Gastrocnemius medialis (tissue), 4 donors: Measurements from ENCODE around the gene DNAJC18. TPM values are rescaled to one million over a fixed set of nuclear protein-coding genes. Genes with fewer than 3 reads are reported as not detected.
A peak's percentile ranks its signal among the peaks of the same experiment; 100 is the strongest.

Source experiments
- ATAC-seq, 2 donors: fragments of 150-250 bp; one replicate each; pipeline ENCODE4 v1.9.1; 2016
- DNase-seq, 2 donors: peaks; one replicate each; pipeline ENCODE4 v3.0.0-alpha.2; 2019
- H3K27ac ChIP-seq, 4 donors: fragments of 200-600 bp; sonication (generic); 1 replicate in 1 of 4; 2 replicates in 3 of 4; pipeline ENCODE4 v1.5.1; 2016 to 2018; ENCODE audit warnings: mild to moderate bottlenecking in 2 of 4, moderate library complexity in 1 of 4
- H3K27me3 ChIP-seq, 3 donors: fragments of 200-600 bp; sonication (generic) in 2 of 3; 1 replicate in 1 of 3; 2 replicates in 2 of 3; pipeline versions ENCODE4 v1.5.1 to v1.6.0; 2016 to 2019; ENCODE audit warnings: mild to moderate bottlenecking in 1 of 3, moderate library complexity in 1 of 3
- H3K36me3 ChIP-seq, 2 donors: fragments of 200-600 bp; sonication (generic) in 1 of 2; one replicate each; pipeline ENCODE4 v1.5.1; 2017 to 2018
- H3K4me1 ChIP-seq, 2 donors: fragments of 200-600 bp; sonication (generic) in 1 of 2; one replicate each; pipeline ENCODE4 v1.5.1; 2016 to 2017; ENCODE audit warnings: mild to moderate bottlenecking in 2 of 2
- H3K4me3 ChIP-seq, 4 donors: fragments of 200-600 bp; sonication (generic) in 3 of 4; 1 replicate in 1 of 4; 2 replicates in 3 of 4; pipeline ENCODE4 v1.5.1; 2016 to 2019; ENCODE audit warnings: mild to moderate bottlenecking in 2 of 4
- H3K9me3 ChIP-seq, 3 donors: fragments of 200-600 bp; sonication (generic) in 2 of 3; 1 replicate in 1 of 3; 2 replicates in 2 of 3; pipeline ENCODE4 v1.5.1; 2016 to 2019
- POLR2A ChIP-seq, 2 donors: fragments of 450-650 bp; IDR thresholded peaks; one replicate each; pipeline ENCODE4 v1.6.1; 2017; ENCODE audit warnings: antibody characterized with exemption in 2 of 2, mild to moderate bottlenecking in 2 of 2, moderate library complexity in 2 of 2
- in situ Hi-C, 4 donors: fragments of 200-750 bp; cut with MboI; loops; one replicate each; pipeline versions ENCODE4 v1.15.0 to v1.8.0; 2017; ENCODE audit warnings: low sequenced_read_pairs in 4 of 4
- intact Hi-C: fragments of 100-400 bp; cut with DNase I; formaldehyde crosslinking; loops from one replicate; pipeline ENCODE4 v1.15.1; 2023; ENCODE audit warnings: low total_unique reads
- total RNA-seq, 4 donors: library from RNA; depleted of rRNA; stranded (reverse); fragments of >200 nt; gene quantifications; one replicate each; pipeline versions ENCODE4 v1.1.0 to v1.2.3, GENCODE V29; 2016
- TF ChIP-seq, protein P1 (sequence below), 5 experiments: fragments of 450-650 bp in 3 of 5; fragments of 200-600 bp in 2 of 5; sonication (generic) in 2 of 5; IDR thresholded peaks in 4 of 5; conservative IDR thresholded peaks in 1 of 5; 1 replicate in 4 of 5; 2 replicates in 1 of 5; pipeline ENCODE4 v1.5.1; 2016 to 2019; ENCODE audit warnings: antibody characterized with exemption in 5 of 5, mild to moderate bottlenecking in 3 of 5, moderate library complexity in 3 of 5

The DNAJC18 gene
- total RNA-seq, 4 donors from 2014 or later, result 5.1 to 21.7 (median 13.3) TPM

DNA sequence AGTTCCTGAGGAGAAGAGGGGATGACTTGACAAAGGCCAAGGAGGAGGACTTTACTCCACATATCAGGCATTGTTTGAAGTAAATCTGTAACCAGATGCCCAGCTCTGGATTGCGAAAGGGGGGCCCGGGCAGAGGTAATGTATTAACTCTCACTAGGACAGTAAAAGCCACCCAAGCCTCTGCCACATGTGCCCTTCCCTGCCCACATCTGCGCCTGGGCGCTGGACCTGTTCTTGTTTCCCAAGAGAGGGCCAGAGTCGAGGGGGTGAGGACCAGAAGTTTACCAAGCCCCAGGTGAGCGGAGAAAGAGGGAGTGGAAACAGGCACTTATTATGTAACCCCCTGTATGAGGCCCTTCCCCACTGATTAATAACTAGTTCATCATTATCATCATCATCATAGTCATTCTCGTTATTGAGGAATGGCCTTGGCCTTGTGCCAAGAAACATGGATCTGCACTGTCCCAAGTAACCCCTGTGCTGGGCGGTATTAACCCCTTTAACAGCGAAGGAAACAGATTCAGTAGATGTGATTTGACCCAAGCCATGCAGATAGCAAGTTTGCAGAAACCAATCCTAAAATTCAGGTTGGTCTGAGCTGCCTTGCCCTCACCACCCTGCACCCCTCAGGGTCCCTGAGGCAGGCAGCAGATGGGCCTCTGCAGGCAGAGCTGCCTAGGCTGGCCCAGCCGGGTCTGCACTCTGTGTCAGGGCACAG lies 55.9 kb downstream of the DNAJC18 start, which contains the start of gene SLC23A1:
Gene SLC23A1 (minus strand): TSS at position 23 of the 718 bp plus-strand sequence. CDS start 44 bp downstream, outside the sequence.
- no peak for TF ChIP-seq POLR2A (IDR thresholded peaks at IDR 0.05)
- Histone ChIP-seq H3K4me3 (no peak within 1 kb of the TSS), H3K27me3 (no peaks in the 10 kb centered on the region), H3K36me3 (no peaks in the 10 kb centered on the region), H3K4me1 (peaks cover 10 to 18% of the 10 kb centered on the region in 2 donors), H3K27ac (no peak within 1 kb of the TSS), H3K9me3 (no peaks in the 10 kb centered on the region)
- in situ Hi-C loops, result no loop called here
- ATAC-seq (no peak), DNase-seq (peak in 1 of 2 donors; percentile 21)
- intact Hi-C loops, result no loop called here

DNA sequence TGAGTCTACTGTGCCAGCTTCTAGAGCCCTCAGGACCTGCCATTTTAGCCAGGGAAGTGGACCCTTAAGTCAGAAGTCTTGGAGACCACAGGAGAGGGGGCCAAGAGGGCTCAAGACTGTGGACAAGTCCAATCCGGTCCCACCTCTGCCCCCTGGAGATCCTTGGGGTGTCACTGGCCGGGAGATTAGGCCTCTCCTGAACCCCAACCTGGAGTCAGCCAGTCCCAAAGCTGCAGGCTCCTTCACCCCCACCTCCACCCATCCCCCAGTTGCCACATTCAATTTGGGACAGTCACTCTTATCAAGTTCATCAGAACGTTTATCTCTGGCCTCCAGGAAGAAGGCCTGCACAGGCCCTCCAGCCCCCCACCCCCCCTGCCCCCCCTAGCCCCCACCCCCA lies 56.5 kb downstream of the DNAJC18 start:
- in situ Hi-C loops, result no loop called here
- TF ChIP-seq, protein P1, sequence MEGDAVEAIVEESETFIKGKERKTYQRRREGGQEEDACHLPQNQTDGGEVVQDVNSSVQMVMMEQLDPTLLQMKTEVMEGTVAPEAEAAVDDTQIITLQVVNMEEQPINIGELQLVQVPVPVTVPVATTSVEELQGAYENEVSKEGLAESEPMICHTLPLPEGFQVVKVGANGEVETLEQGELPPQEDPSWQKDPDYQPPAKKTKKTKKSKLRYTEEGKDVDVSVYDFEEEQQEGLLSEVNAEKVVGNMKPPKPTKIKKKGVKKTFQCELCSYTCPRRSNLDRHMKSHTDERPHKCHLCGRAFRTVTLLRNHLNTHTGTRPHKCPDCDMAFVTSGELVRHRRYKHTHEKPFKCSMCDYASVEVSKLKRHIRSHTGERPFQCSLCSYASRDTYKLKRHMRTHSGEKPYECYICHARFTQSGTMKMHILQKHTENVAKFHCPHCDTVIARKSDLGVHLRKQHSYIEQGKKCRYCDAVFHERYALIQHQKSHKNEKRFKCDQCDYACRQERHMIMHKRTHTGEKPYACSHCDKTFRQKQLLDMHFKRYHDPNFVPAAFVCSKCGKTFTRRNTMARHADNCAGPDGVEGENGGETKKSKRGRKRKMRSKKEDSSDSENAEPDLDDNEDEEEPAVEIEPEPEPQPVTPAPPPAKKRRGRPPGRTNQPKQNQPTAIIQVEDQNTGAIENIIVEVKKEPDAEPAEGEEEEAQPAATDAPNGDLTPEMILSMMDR (IDR thresholded peaks at IDR 0.05 in 4 of 5, conservative IDR thresholded peaks at IDR 0.05 in 1 of 5), result no peak
- no peak for TF ChIP-seq POLR2A (IDR thresholded peaks at IDR 0.05)
- no peak overlapping the region for H3K4me3 ChIP-seq
- intact Hi-C loops, result no loop called here
- H3K27ac ChIP-seq, result no peak overlapping the region
- no peaks in the 10 kb centered on the region for H3K9me3 ChIP-seq
- H3K4me1 ChIP-seq, result peaks cover 10 to 13% of the 10 kb centered on the region in 2 donors
- ATAC-seq, result no peak
- DNase-seq, result no peak
- no peaks in the 10 kb centered on the region for H3K27me3 ChIP-seq
- no peaks in the 10 kb centered on the region for H3K36me3 ChIP-seq

DNA sequence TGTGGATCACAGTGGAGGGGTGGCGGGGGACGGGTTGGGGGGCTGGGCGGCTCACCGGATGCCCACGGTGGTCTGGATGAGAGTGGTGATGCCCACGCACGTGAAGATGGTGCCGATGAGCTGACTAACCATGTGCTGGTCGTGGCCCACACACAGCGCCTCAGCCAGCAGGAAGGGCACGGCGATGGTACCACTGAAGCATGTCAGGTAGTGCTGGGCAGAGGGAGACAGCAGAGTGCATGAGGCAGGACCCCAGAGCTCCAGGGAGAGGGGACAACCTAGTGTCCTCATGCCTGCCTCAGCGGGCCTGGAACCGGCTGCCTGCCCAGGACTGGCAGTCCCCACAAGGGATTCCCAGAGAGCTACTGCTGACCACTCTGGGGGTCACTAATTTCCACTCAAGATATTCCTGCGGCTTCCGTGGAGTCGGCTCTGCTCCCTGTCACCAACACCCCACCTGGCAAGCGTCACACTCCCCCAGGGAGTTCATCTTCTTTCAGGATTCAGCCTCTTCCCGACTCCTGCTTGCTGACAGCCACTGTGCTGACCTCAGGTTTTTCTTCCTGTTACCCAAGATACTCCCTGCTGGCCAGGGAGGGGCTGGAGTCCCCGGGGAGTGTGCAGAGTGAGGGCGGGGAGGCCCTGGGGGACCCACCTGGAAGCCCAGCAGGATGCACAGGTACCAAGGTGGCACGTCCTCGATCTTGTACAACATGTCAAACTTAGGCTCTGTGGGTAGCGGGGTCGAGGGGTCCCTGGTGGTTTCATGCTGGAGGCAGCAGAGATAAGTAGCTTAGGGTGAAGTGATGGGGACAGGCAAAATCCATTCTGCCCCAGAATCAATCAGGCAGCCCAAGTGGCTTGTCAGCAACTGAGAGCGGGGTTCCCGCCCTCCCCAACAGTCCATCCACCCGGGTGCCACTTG lies 57.2 kb downstream of the DNAJC18 start:
- intact Hi-C loops (no loop called here), in situ Hi-C loops (no loop called here)
- Histone ChIP-seq H3K4me3 (no peak overlapping the region), H3K36me3 (no peaks in the 10 kb centered on the region), H3K9me3 (no peaks in the 10 kb centered on the region), H3K27ac (no peak overlapping the region), H3K4me1 (peaks cover 10 to 11% of the 10 kb centered on the region in 2 donors), H3K27me3 (no peaks in the 10 kb centered on the region)
- TF ChIP-seq, protein P1 (IDR thresholded peaks at IDR 0.05 in 4 of 5, conservative IDR thresholded peaks at IDR 0.05 in 1 of 5), result no peak
- no peak for TF ChIP-seq POLR2A (IDR thresholded peaks at IDR 0.05)
- ATAC-seq, result no peak
- no peak for DNase-seq

GRCh38 chr5:139379626-139380449 lies 59.5 kb downstream of the DNAJC18 start:
- no peak for DNase-seq
- no peak overlapping the region for H3K27ac ChIP-seq
- no peak overlapping the region for H3K4me3 ChIP-seq
- no peaks in the 10 kb centered on the region for H3K27me3 ChIP-seq
- no peaks in the 10 kb centered on the region for H3K9me3 ChIP-seq
- H3K36me3 ChIP-seq, result no peaks in the 10 kb centered on the region
- TF ChIP-seq, protein P1 (IDR thresholded peaks at IDR 0.05 in 4 of 5, conservative IDR thresholded peaks at IDR 0.05 in 1 of 5), result no peak
- no peak for TF ChIP-seq POLR2A (IDR thresholded peaks at IDR 0.05)
- intact Hi-C loops (no loop called here), in situ Hi-C loops (no loop called here)
- no peak for ATAC-seq
- peaks cover 1 to 8% of the 10 kb centered on the region in 2 donors for H3K4me1 ChIP-seq
